VCaP (cell line): ENCODE measurements around the gene SPACA9.

ENCODE experiments used
- H3K27ac ChIP-seq: fragments of 450-650 bp; 2 replicates; pipeline ENCODE4 v1.5.1; 2017
- TF ChIP-seq, protein P1 (sequence below): fragments of 450-650 bp; conservative IDR thresholded peaks from 2 replicates; pipeline ENCODE4 v1.5.1; 2017; ENCODE audit warnings: mild to moderate bottlenecking, moderate library complexity

The SPACA9 gene

DNA sequence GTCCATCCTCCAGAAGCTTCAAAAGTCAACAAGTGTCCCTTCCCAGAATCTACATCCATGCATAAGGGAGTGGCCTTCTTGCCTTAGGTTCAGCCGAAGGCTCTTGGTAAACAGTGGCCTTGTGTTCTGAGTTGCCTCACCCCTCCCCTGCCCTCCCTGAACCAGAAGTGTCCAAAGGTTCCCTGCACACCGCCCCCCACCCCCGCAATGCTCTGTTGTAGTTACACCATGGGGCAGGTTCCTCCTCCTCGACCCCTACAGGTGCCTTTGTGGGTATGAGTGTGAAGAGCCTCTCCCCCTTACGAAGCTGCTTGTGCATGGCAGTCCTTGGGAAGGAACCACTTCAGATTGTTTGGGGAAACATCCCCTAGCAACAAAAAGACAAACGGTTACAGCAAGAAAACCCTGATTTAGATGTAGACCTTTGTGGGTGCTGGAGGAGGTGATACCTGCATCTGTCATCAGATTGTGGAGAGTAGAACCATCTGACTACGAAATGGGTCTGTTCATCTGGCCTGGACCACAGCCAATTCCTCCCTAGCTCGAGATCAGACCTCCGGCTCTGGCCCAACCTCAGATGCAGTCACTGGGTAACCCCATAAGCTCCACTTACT is 7.1 kb downstream of the SPACA9 start:
- TF ChIP-seq, protein P1, sequence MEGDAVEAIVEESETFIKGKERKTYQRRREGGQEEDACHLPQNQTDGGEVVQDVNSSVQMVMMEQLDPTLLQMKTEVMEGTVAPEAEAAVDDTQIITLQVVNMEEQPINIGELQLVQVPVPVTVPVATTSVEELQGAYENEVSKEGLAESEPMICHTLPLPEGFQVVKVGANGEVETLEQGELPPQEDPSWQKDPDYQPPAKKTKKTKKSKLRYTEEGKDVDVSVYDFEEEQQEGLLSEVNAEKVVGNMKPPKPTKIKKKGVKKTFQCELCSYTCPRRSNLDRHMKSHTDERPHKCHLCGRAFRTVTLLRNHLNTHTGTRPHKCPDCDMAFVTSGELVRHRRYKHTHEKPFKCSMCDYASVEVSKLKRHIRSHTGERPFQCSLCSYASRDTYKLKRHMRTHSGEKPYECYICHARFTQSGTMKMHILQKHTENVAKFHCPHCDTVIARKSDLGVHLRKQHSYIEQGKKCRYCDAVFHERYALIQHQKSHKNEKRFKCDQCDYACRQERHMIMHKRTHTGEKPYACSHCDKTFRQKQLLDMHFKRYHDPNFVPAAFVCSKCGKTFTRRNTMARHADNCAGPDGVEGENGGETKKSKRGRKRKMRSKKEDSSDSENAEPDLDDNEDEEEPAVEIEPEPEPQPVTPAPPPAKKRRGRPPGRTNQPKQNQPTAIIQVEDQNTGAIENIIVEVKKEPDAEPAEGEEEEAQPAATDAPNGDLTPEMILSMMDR = no peak

DNA sequence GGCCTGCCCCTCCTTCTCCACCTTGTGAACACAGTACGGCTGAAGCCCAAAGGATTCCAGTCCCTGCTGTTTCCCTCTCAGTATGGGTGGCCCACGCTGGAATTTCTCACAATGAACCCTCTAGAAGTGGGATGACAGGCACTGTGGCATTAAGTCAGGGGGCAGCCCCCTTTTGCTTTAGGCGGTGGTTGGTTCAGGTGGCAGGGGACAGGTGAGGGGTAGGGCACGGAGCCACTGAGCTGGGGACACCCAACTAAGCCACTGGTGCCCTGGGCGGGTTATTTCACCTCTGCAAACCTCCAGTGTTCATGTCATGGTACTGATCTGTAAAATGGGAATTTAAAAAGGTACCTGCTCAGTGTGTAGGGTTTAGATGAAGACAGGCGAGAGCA is 7.6 kb downstream of the SPACA9 start:
- no peak overlapping the region for H3K27ac ChIP-seq
- TF ChIP-seq, protein P1 = no peak

More for the DNA sequence above, 7.1 kb downstream of the SPACA9 start:
- H3K27ac ChIP-seq = no peak overlapping the region

DNA sequence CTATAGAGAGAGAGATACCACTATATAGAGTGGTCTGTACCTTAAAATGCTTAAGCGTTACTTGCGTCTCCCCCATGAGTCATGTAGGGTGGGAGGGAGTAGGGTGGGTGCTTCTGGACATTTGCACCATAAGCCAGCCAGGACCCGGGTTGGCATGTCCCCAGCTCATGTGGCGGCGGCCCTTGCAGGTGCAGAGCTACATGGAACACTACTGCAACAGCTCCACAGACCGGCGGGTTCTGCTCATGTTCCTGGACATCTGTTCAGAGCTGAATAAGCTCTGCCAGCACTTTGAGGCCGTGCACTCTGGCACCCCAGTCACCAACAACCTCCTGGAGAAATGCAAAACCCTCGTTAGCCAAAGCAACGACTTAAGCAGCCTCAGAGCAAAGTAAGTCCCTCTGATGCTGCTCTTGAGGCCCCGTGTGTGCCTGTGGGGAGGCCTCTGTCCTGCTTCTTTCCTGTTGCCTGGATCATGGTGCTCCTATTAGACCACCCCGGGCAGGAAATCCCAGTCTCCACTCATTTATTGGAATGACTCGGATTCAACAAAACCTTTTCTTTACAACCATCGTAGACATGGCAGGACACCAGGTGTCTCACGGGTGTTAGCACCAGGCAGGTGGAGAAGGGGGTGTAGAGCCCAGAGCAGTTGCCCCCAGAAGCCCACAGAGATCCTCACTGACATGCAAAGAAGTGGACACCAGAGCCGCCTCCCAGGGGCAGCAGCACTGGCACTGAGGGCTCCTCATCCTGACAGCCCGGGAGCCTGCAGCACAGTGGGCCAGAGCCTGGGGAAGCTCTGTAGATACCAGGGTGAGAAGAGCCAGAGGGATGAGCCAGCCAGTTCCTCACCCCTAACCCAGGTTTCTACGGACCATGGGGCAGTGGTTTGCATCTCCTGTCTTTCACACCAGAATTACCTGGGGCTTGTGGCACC is 8.8 kb downstream of the SPACA9 start:
- no peak overlapping the region for H3K27ac ChIP-seq
- TF ChIP-seq, protein P1 = no peak

DNA sequence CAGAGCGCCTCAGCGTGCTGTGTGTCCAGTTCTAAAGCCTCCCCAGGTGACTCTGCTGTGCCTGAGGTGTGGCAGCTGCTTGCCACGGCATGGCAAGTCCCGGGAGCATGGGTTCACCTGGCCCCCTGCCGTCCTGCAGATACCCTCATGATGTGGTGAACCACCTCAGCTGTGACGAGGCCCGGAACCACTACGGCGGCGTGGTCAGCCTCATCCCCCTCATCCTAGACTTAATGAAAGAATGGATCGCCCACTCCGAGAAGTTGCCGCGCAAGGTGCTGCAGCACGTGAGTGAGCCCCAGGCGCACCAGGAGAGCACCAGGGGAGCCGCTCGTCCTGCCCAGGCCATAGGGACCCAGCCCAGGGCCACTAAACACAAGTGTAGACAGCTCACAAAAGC is 9.5 kb downstream of the SPACA9 start:
- TF ChIP-seq, protein P1 = no peak
- H3K27ac ChIP-seq = no peak overlapping the region

DNA sequence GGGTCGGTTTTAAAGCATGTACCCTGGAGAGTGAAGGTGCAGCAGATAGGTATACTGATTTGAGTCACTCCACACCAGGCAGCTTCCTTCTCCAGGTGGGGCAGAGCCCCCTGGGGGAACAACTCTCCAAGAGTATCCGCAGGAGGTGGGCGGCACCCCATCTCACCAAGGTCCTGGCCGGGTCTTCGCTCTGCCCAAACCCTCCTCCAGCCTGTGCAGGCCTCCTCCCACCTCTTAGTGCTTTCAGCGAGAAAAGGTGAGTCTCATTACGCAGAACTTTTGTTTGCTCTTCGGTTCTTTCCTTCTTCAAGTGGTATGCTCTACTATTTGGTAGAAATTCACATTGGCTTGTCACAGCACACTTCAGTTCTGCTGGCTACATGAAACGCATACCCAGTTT is 13.7 kb downstream of the SPACA9 start:
- TF ChIP-seq, protein P1 = no peak
- no peak overlapping the region; the same call in 1 of the 2 replicates for H3K27ac ChIP-seq

DNA sequence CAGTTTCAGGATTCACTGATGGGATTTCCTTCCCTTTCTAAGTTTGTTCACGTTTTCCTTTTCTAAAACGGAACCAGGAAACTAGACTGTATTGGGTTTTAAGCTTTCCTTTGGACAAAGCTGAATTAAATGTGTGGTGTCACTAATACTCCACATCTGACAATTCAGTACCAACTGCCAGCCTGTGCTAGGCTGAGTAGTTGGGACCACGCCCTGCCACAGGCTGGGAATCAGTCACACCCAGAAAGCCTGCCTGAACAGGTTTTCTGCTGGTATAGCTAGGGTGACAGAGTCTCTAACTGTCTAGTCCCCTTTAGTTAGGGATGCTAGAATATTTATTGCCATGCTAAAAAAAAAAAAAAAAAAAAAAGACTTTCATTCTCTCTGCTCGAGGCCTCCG is 15.6 kb downstream of the SPACA9 start:
- TF ChIP-seq, protein P1 = no peak
- H3K27ac ChIP-seq = no peak overlapping the region
